ENCODE data around the gene EEPD1.

DNA sequence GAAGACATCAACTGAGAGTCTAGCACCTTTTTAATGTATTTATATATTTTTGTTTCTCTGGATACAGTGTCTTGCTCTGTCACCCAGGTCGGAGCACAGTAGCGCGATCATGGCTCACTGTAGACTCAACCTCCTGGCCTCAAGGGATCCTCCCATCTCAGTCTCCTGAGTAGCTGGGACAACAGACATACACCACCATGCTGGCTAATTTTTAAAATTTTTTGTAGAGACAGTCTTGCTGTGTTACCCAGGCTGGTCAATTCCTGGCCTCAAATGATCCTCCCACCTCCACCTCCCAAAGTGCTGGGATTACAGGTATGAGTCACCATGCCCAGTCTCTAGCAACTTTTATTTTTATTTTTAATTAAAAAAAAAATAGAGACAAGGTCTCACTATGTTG is 185.2 kb downstream of the EEPD1 start:
- TF ChIP-seq, protein P1, sequence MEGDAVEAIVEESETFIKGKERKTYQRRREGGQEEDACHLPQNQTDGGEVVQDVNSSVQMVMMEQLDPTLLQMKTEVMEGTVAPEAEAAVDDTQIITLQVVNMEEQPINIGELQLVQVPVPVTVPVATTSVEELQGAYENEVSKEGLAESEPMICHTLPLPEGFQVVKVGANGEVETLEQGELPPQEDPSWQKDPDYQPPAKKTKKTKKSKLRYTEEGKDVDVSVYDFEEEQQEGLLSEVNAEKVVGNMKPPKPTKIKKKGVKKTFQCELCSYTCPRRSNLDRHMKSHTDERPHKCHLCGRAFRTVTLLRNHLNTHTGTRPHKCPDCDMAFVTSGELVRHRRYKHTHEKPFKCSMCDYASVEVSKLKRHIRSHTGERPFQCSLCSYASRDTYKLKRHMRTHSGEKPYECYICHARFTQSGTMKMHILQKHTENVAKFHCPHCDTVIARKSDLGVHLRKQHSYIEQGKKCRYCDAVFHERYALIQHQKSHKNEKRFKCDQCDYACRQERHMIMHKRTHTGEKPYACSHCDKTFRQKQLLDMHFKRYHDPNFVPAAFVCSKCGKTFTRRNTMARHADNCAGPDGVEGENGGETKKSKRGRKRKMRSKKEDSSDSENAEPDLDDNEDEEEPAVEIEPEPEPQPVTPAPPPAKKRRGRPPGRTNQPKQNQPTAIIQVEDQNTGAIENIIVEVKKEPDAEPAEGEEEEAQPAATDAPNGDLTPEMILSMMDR (IDR thresholded peaks at IDR 0.05; ENCODE audit: borderline replicate concordance, extremely low read depth, low read length, poor library complexity, severe bottlenecking) = no peak
- TF ChIP-seq EZH2 (IDR thresholded peaks at IDR 0.05; ENCODE audit: borderline replicate concordance, low read depth, low read length, severe bottlenecking) = no peak

All from DND-41 (cell line).